SIG-M5 treated with dmso at 0.1 percent for 504 hours (cell line): ENCODE results near the gene TMEM44.
"Not testable (repeated sequence)": the region's sequence is repeated elsewhere in the genome, so short reads cannot be mapped to it uniquely, and the experiment has no call there.

Experiments used
- DNase-seq: peaks from one replicate; lab custom pipeline; 2025; ENCODE audit not compliant: unreplicated experiment; lab: John Stamatoyannopoulos, UW

The TMEM44 gene

GRCh38 chr3:194556086-194557056, 76.8 kb downstream of the TMEM44 start:
- no peak for DNase-seq

GRCh38 chr3:194555175-194556062, 77.8 kb downstream of the TMEM44 start:
- DNase-seq, result no peak

DNA sequence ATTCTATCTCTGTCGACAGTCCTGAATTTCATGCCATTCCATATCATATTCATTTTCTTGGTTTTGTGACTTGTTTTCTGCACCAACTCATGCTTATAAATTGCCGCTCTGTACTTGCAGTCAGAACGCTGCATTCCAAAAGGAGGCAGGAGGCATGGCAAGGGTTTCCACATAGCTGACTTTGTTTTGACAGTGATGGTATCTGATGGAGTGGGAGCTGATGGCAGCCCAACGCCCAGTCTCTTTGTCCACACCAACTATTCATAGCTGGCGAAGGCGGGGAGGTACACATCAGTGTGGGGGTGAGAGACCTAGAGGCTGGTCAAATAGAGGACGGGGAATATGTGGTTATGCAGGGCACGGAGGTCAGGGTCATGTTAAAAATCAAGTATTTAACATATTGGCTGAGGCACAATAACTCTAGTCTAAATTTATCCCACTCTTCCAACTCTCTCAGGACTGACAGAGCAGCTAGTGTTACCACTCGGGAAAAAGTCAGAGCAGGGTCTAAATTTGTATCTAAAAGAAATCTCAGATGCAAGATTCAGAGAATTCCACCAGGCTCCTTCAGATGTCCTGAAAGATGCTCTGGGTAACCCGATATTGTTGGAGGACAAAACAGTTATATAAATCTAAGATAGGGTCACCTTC, 78.6 kb downstream of the TMEM44 start:
- DNase-seq, result peak; percentile 12

GRCh38 chr3:194552327-194552949, 80.8 kb downstream of the TMEM44 start:
- no peak for DNase-seq

DNA sequence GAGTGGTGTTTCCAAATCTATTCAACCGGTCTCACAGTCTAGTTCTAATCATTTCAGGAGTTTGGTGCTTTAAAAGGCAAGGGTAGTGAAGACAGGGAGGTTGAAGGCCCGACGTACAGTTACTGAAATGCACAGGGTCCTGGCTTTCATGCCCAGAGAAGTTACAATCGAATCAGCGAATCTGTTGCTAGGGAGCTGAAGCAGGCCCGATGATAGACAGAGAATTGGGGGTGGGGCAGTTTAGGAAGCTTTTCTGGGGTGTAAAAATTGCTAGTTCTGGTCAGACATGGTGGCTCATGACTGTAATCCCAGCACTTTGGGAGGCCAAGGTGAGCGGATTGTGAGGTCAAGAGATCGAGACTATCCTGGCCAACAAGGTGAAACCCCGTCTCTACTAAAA, 83.4 kb downstream of the TMEM44 start:
- DNase-seq, result no peak

GRCh38 chr3:194548346-194549321, 84.6 kb downstream of the TMEM44 start:
- no peak for DNase-seq

GRCh38 chr3:194547042-194547441, 86.2 kb downstream of the TMEM44 start:
- no peak for DNase-seq

- DNase-seq, result not testable (repeated sequence)
Observed at GRCh38 chr3:194545538-194545937, 87.7 kb downstream of the TMEM44 start.

GRCh38 chr3:194543550-194543949, 89.7 kb downstream of the TMEM44 start:
- DNase-seq, result no peak

DNA sequence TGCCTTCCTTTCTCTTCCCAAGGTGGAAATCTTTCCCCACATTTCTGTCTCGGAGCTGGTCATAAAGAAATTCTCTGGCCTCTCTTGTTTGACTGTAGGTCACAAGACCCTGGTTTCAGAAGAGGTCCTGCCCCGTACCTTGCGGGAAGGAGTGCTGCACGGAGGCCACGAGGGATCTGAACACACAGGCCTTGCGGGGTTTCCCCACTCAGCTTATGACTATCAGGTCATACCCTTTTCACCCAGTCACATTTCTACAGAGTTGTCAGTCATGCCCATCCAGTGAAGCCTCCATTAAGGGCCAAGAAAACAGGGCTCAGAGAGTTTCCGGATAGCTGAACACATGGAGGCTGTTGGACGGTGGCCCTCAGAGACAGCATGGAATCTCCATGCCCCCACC, 91.7 kb downstream of the TMEM44 start:
- no peak for DNase-seq

GRCh38 chr3:194540274-194540905, 92.8 kb downstream of the TMEM44 start:
- peak; percentile 34 for DNase-seq

- DNase-seq, result no peak
Observed at GRCh38 chr3:194539498-194539897, 93.7 kb downstream of the TMEM44 start.

GRCh38 chr3:194537732-194538247, 95.4 kb downstream of the TMEM44 start:
- no peak for DNase-seq
